ENCODE data around the gene ALDOC.
A peak's percentile ranks its signal among the peaks of the same experiment; 100 is the strongest.
"Not testable (repeated sequence)": the region's sequence is repeated elsewhere in the genome, so short reads cannot be mapped to it uniquely, and the experiment has no call there.

ALDOC gene

DNA sequence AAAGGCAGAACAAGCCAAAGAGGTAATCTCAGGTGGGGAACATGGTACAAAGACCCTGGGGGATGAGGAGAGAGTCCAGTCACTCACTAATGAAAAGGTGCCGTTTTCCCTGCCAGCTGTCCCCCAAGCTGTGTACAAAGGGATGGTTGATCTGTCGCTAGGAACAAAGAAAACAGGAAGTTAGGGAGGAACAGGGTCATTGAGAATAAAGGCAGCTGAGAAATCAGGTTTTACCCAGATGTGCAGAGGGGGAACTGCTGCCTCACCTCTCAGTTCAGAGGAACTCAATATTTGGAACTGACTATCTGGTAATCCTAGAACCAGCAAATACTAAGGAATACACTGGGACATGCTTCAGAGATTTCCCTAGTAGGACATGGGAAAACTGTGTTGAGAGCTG is 35.8 kb upstream of the ALDOC start:
- TF ChIP-seq, protein P1, sequence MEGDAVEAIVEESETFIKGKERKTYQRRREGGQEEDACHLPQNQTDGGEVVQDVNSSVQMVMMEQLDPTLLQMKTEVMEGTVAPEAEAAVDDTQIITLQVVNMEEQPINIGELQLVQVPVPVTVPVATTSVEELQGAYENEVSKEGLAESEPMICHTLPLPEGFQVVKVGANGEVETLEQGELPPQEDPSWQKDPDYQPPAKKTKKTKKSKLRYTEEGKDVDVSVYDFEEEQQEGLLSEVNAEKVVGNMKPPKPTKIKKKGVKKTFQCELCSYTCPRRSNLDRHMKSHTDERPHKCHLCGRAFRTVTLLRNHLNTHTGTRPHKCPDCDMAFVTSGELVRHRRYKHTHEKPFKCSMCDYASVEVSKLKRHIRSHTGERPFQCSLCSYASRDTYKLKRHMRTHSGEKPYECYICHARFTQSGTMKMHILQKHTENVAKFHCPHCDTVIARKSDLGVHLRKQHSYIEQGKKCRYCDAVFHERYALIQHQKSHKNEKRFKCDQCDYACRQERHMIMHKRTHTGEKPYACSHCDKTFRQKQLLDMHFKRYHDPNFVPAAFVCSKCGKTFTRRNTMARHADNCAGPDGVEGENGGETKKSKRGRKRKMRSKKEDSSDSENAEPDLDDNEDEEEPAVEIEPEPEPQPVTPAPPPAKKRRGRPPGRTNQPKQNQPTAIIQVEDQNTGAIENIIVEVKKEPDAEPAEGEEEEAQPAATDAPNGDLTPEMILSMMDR (IDR thresholded peaks at IDR 0.05): no peak
- no peaks in the 10 kb centered on the region for H3K9me3 ChIP-seq
- no peak overlapping the region for H3K27ac ChIP-seq
- peaks cover 73% of the 10 kb centered on the region for H3K36me3 ChIP-seq
- no peak overlapping the region for H3K4me3 ChIP-seq (ENCODE audit: low read depth in 1 of 2, low read length in 1 of 2)
- H3K4me1 ChIP-seq (ENCODE audit: control insufficient read depth in 1 of 2, insufficient read depth in 1 of 2, low read depth in 1 of 2, low read length in 1 of 2): no peaks in the 10 kb centered on the region
- no peaks in the 10 kb centered on the region for H3K27me3 ChIP-seq

DNA sequence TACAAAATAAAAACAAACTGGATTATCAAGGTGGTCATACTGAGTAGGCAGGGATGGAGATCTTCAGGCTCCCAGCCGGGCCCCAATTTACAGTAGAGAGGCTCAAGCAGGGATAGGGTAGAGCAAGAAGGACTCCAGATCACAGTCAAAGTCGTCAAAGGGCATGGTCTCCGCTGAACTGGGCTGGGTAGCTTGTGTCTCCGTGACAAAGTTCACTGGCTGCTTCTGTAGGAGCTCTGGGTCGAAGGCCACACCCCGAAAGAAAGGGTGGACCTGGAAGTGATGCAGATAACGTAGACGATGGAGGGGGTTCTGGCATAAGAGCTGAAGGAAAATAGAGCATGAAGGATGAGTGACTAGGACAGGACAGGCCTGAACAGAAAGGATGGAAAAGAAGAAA is 33.7 kb upstream of the ALDOC start:
- Histone ChIP-seq H3K4me3 (ENCODE audit: low read depth in 1 of 2, low read length in 1 of 2) (no peak overlapping the region), H3K36me3 (peaks cover 59% of the 10 kb centered on the region), H3K9me3 (no peaks in the 10 kb centered on the region), H3K27ac (no peak overlapping the region), H3K4me1 (ENCODE audit: control insufficient read depth in 1 of 2, insufficient read depth in 1 of 2, low read depth in 1 of 2, low read length in 1 of 2) (no peaks in the 10 kb centered on the region), H3K27me3 (no peaks in the 10 kb centered on the region)
- TF ChIP-seq, protein P1 (IDR thresholded peaks at IDR 0.05): no peak

DNA sequence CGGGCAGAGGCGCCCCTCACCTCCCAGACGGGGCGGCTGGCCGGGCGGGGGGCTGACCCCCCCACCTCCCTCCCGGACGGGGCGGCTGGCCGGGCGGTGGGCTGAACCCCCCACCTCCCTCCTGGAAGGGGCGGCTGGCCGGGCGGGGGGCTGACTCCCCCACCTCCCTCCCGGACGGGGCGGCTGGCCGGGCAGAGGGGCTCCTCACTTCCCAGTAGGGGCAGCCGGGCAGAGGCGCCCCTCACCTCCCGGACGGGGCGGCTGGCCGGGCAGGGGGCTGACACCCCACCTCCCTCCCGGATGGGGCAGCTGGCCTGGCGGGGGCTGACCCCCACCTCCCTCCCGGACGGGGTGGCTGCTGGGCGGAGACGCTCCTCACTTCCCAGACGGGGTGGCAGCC is 27.3 kb upstream of the ALDOC start:
- H3K9me3 ChIP-seq; H3K27me3 ChIP-seq; H3K4me3 ChIP-seq (ENCODE audit: low read depth in 1 of 2, low read length in 1 of 2); H3K4me1 ChIP-seq (ENCODE audit: control insufficient read depth in 1 of 2, insufficient read depth in 1 of 2, low read depth in 1 of 2, low read length in 1 of 2); H3K27ac ChIP-seq: not testable (repeated sequence)
- H3K36me3 ChIP-seq: peaks cover 25% of the 10 kb centered on the region

DNA sequence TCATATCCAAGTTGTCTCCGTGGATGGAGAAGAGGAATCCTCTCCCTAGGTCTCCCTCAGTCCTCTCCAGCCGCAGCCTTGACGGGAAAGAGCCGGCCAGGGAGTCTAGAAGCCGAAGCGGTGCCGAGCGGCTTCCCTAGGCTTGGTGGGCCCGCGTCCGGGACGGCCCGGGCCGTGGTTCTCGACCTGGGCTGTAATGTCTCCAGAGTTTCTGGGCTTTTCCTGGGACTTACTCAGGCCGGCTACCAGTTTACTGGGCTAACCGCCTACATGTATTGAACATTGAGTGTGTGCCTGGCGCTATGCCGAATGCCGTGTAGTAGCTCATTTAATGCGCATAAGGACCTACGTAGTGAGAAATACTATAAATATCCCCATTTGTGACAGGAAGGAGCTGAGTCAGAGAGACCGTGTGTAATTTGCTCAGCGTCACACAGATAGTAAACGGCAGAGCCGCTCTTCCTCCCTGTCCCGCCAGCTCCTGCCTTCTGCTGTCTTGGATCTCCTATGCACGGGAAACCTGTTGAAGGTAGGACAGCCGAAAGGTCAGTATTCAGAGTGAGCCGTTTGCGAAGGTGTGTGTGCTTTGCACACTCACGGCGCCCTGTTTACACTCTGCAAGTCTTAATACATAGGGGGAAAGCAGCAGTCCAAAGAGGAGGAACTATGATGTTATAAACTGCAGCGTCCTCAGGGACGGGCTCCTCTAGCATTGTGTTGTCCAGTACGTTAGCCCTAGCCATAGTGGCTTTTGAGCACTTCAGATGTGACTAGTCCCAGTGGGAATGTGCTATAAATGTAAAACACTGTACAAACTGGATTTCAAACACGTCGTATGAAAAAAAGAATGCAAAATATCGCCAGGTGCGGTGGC is 22.9 kb upstream of the ALDOC start:
- Histone ChIP-seq H3K27me3 (no peaks in the 10 kb centered on the region), H3K36me3 (peaks cover 6% of the 10 kb centered on the region), H3K4me1 (ENCODE audit: control insufficient read depth in 1 of 2, insufficient read depth in 1 of 2, low read depth in 1 of 2, low read length in 1 of 2) (peaks cover 22 to 25% of the 10 kb centered on the region in 2 experiments), H3K9me3 (no peaks in the 10 kb centered on the region), H3K27ac (peak overlapping the region; percentile 90), H3K4me3 (ENCODE audit: low read depth in 1 of 2, low read length in 1 of 2) (peak overlapping the region; percentile 84 to 91)
- TF ChIP-seq, protein P1 (IDR thresholded peaks at IDR 0.05): no peak

DNA sequence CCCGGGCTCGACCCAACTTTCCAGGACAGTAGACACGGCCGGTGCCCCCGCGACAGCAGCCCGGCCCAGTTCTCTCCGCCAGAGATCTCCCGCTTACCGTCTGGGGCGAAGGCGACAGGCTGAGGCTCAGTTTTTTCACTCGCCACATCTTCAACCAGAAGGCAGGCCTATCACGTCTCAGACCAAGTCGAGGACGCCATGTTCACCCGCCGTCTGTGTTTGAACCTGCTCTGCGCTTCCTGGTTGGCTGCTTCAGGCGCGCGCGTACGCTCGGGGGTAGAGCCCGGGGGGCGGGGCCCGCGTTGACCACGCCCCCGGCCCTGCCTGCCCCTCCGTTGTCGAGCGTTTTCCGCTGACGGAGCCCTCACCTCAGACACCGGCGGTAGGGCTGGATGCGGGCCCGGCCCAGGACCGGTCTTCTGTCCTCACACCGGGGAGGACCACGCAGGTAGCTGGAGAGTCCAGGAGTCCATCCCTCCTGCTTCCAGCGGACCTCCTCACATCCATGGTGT is 22.2 kb upstream of the ALDOC start, which contains the start of gene SPAG5:
TSS of gene SPAG5 (minus strand) at position 227 of the 512 bp plus-strand sequence. CDS start at position 148, 79 bp downstream.
- Histone ChIP-seq H3K36me3 (no peaks in the 10 kb centered on the region), H3K4me3 (ENCODE audit: low read depth in 1 of 2, low read length in 1 of 2) (peak within 1 kb of the TSS; percentile 84 to 91), H3K4me1 (ENCODE audit: control insufficient read depth in 1 of 2, insufficient read depth in 1 of 2, low read depth in 1 of 2, low read length in 1 of 2) (peaks cover 22 to 25% of the 10 kb centered on the region in 2 experiments), H3K27ac (peak within 1 kb of the TSS; percentile 90), H3K9me3 (no peaks in the 10 kb centered on the region), H3K27me3 (no peaks in the 10 kb centered on the region)
- TF ChIP-seq, protein P1 (IDR thresholded peaks at IDR 0.05): peak; percentile 36

DNA sequence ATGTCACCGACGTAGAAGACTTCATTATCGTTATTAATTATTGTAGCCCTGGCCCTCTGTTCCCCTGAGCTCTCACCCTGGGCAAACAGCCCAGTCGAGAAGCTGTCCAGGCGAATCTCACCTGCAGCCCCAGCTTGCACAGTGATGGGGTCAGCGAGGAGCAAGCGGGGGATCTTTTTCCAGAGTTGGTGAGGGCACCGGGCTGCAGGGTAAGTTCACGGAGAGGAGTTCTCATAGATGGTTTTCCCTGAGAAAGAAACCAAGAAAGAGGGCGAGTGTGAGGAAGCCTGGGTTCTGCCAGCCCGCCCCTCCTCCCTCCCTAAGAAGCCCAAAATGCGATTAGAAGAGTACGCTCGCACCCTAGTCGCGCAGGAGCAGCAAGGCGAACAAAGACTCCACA is 21.7 kb upstream of the ALDOC start:
- H3K9me3 ChIP-seq: no peaks in the 10 kb centered on the region
- peak overlapping the region; percentile 84 to 91 for H3K4me3 ChIP-seq (ENCODE audit: low read depth in 1 of 2, low read length in 1 of 2)
- peak overlapping the region; percentile 90 for H3K27ac ChIP-seq

More for the DNA sequence above, 21.7 kb upstream of the ALDOC start:
- Histone ChIP-seq H3K36me3 (peaks cover under 1% of the 10 kb centered on the region), H3K27me3 (no peaks in the 10 kb centered on the region), H3K4me1 (ENCODE audit: control insufficient read depth in 1 of 2, insufficient read depth in 1 of 2, low read depth in 1 of 2, low read length in 1 of 2) (peaks cover 22 to 25% of the 10 kb centered on the region in 2 experiments)
- TF ChIP-seq, protein P1 (IDR thresholded peaks at IDR 0.05): no peak

All from neutrophil (primary cell).